BE2C (cell line): ENCODE data around the gene KCNMA1.

ENCODE experiments used
- DNase-seq: peaks from one replicate; pipeline ENCODE4 v3.0.0-alpha.2; 2020
- H3K27me3 ChIP-seq: fragments of 250-450 bp; sonication (Bioruptor Pico); 2 replicates; pipeline ENCODE4 v1.5.1; 2020; ENCODE audit warnings: mild to moderate bottlenecking
- H3K36me3 ChIP-seq: fragments of 250-450 bp; sonication (Bioruptor Pico); 2 replicates; pipeline ENCODE4 v1.5.1; 2020; ENCODE audit warnings: mild to moderate bottlenecking
- H3K4me1 ChIP-seq: fragments of 250-450 bp; sonication (Bioruptor Pico); 2 replicates; pipeline ENCODE4 v1.5.1; 2020
- H3K4me3 ChIP-seq: 2 replicates; pipeline ENCODE4 v1.5.1; 2011; ENCODE audit warnings: low read depth, low read length
- H3K9me3 ChIP-seq: fragments of 250-450 bp; sonication (Bioruptor Pico); 2 replicates; pipeline ENCODE4 v1.5.1; 2020
- CTCF ChIP-seq: IDR thresholded peaks from 2 replicates; pipeline ENCODE4 v1.5.1; 2012; ENCODE audit warnings: mild to moderate bottlenecking, low read depth, low read length

The KCNMA1 gene

GRCh38 chr10:77079592-77080300 lies 557.9 kb downstream of the KCNMA1 start:
- Histone ChIP-seq H3K9me3 (no peaks in the 10 kb centered on the region), H3K4me1 (no peaks in the 10 kb centered on the region), H3K27me3 (no peaks in the 10 kb centered on the region), H3K4me3 (no peak overlapping the region), H3K36me3 (no peaks in the 10 kb centered on the region)
- no peak for DNase-seq
- TF ChIP-seq CTCF = no peak

- H3K4me1 ChIP-seq = no peaks in the 10 kb centered on the region
- H3K9me3 ChIP-seq = no peaks in the 10 kb centered on the region
- no peak for TF ChIP-seq CTCF
- no peaks in the 10 kb centered on the region for H3K27me3 ChIP-seq
- H3K4me3 ChIP-seq = no peak overlapping the region
- H3K36me3 ChIP-seq = no peaks in the 10 kb centered on the region
- DNase-seq = no peak
Observed at GRCh38 chr10:77077316-77077945, 560.2 kb downstream of the KCNMA1 start.

GRCh38 chr10:77075926-77076325 lies 561.7 kb downstream of the KCNMA1 start:
- no peak for DNase-seq
- TF ChIP-seq CTCF = no peak
- no peaks in the 10 kb centered on the region; the same call in 1 of the 2 replicates for H3K4me1 ChIP-seq
- no peaks in the 10 kb centered on the region for H3K27me3 ChIP-seq
- no peak overlapping the region for H3K4me3 ChIP-seq
- no peaks in the 10 kb centered on the region for H3K9me3 ChIP-seq
- H3K36me3 ChIP-seq = no peaks in the 10 kb centered on the region

GRCh38 chr10:77074104-77074624 lies 563.4 kb downstream of the KCNMA1 start:
- no peaks in the 10 kb centered on the region for H3K9me3 ChIP-seq
- no peaks in the 10 kb centered on the region for H3K27me3 ChIP-seq
- H3K4me3 ChIP-seq = no peak overlapping the region
- H3K36me3 ChIP-seq = no peaks in the 10 kb centered on the region
- H3K4me1 ChIP-seq = no peaks in the 10 kb centered on the region; the same call in 1 of the 2 replicates
- DNase-seq = no peak
- no peak for TF ChIP-seq CTCF

- no peak for TF ChIP-seq CTCF
- Histone ChIP-seq H3K4me1 (no peaks in the 10 kb centered on the region; the same call in 1 of the 2 replicates), H3K9me3 (no peaks in the 10 kb centered on the region), H3K36me3 (no peaks in the 10 kb centered on the region), H3K27me3 (no peaks in the 10 kb centered on the region), H3K4me3 (no peak overlapping the region)
- DNase-seq = no peak
Observed at GRCh38 chr10:77073663-77073960, 564.0 kb downstream of the KCNMA1 start.
